Suprapubic skin (tissue), 4 donors: ENCODE data around the gene PTGR3. TPM values are rescaled to one million over a fixed set of nuclear protein-coding genes. Genes with fewer than 3 reads are reported as not detected.

ENCODE experiments used
- DNase-seq, 2 donors: peaks; one replicate each; pipeline ENCODE4 v3.0.0-alpha.2; 2019; ENCODE audit warnings: low spot score in 2 of 2
- H3K27ac ChIP-seq: fragments of 200-600 bp; sonication (generic); one replicate; pipeline ENCODE4 v1.5.1; 2019
- H3K27me3 ChIP-seq: fragments of 200-600 bp; sonication (generic); one replicate; pipeline ENCODE4 v1.5.1; 2019
- H3K36me3 ChIP-seq: fragments of 200-600 bp; sonication (generic); one replicate; pipeline ENCODE4 v1.5.1; 2019
- H3K4me1 ChIP-seq: fragments of 200-600 bp; sonication (generic); one replicate; pipeline ENCODE4 v1.5.1; 2019
- H3K4me3 ChIP-seq: fragments of 200-600 bp; sonication (generic); one replicate; pipeline ENCODE4 v1.5.1; 2019; ENCODE audit warnings: mild to moderate bottlenecking
- H3K9me3 ChIP-seq: fragments of 200-600 bp; sonication (generic); one replicate; pipeline ENCODE4 v1.5.1; 2019
- CTCF ChIP-seq, 2 donors: fragments of 200-600 bp in 1 of 2; fragments of 450-650 bp in 1 of 2; sonication (generic) in 1 of 2; IDR thresholded peaks; one replicate each; pipeline ENCODE4 v1.5.1; 2016 to 2019; ENCODE audit warnings: antibody characterized with exemption in 2 of 2, mild to moderate bottlenecking in 1 of 2, moderate library complexity in 1 of 2
- EP300 ChIP-seq: sonication (generic); formaldehyde crosslinking; IDR thresholded peaks from one replicate; pipeline ENCODE4 v1.6.1; 2017; ENCODE audit warnings: antibody characterized with exemption
- POLR2A ChIP-seq, 2 donors: fragments of 450-650 bp; IDR thresholded peaks; one replicate each; pipeline ENCODE4 v1.6.1; 2017; ENCODE audit warnings: antibody characterized with exemption in 2 of 2, mild to moderate bottlenecking in 2 of 2, moderate library complexity in 2 of 2
- POLR2AphosphoS5 ChIP-seq, 3 donors: sonication (generic); formaldehyde crosslinking; IDR thresholded peaks; one replicate each; pipeline ENCODE4 v1.6.1; 2017; ENCODE audit warnings: antibody characterized with exemption in 3 of 3
- WGBS: methylation state at CpG from one replicate; pipeline ENCODE4 v1.1.5; 2018; 5-methylcytosine and 5-hydroxymethylcytosine counted together
- total RNA-seq, 4 donors: library from RNA; depleted of rRNA; stranded (reverse); fragments of >200 nt; gene quantifications; one replicate each; pipeline ENCODE4 v1.1.0, GENCODE V29; 2016

PTGR3 gene
- total RNA-seq, 4 donors from 2014 or later = 14.0 to 20.4 (median 15.5) TPM

DNA sequence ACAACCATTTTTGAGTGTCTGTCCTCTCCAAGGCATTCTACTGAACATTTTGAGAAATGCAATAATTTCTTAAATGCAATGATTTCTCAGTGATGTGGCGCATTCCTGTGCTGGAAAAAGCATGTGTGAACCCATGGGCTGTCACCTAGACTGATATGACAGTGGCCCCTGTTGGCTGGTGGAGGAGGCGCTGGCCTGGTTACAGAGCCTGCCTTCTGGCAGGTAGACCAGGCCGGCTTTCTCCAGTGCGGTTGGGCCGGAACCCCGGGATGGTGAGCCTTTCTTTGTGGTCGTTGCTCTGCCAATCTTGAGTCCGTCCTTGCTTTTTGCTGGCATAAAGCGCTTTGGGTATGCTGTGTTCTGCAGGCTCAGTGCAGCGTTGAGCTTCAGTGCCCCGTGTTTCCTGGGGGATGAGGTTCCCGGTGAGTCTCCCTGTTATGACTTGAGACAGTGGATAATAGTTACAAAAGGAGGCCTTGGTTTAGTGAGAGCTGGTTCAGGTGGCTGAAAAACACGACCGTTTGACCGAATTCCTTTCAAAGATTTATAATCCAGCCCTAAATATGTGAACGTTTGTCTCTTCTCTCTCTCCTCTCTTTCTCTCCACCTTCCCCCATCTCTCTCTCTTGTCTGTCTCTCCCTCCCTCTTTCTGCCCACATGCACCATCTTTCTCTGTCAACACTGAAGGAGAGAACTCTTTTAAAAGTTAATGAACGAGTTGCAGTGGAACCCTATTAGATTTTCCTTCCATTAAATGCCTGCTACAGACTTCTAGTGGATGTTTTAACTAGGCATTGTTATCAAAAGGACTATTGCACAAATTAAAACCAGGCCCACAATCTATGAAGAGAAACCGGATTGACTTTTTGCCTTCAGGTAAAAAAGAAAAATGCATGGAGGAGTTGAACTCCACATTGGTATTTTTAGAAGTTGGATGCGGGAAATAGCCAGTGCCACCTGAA is 35.7 kb upstream of the PTGR3 start:
- H3K4me1 ChIP-seq = peaks cover 23% of the 10 kb centered on the region
- TF ChIP-seq CTCF (IDR thresholded peaks at IDR 0.05) (peak in 1 of 2 donors; percentile 22), POLR2A (IDR thresholded peaks at IDR 0.05) (no peak)
- WGBS = 79% methylated on average over 19 of the region's 19 CpGs
- no peak for DNase-seq
- no peak overlapping the region for H3K27ac ChIP-seq
- no peaks in the 10 kb centered on the region for H3K36me3 ChIP-seq
- H3K4me3 ChIP-seq = no peak overlapping the region
- H3K27me3 ChIP-seq = no peaks in the 10 kb centered on the region
- no peaks in the 10 kb centered on the region for H3K9me3 ChIP-seq

- H3K27me3 ChIP-seq = no peaks in the 10 kb centered on the region
- DNase-seq = no peak
- no peaks in the 10 kb centered on the region for H3K36me3 ChIP-seq
- H3K4me1 ChIP-seq = peaks cover 10% of the 10 kb centered on the region
- H3K4me3 ChIP-seq = no peak overlapping the region
- no peaks in the 10 kb centered on the region for H3K9me3 ChIP-seq
- H3K27ac ChIP-seq = no peak overlapping the region
- WGBS = 93% methylated on average over 1 of the region's 1 CpG
- TF ChIP-seq POLR2A (IDR thresholded peaks at IDR 0.05) = no peak
- TF ChIP-seq EP300 = no peak
- TF ChIP-seq CTCF (IDR thresholded peaks at IDR 0.05) = no peak
- no peak for TF ChIP-seq POLR2AphosphoS5 (IDR thresholded peaks at IDR 0.05)
Observed at GRCh38 chr18:75241705-75242104, 32.8 kb upstream of the PTGR3 start.

DNA sequence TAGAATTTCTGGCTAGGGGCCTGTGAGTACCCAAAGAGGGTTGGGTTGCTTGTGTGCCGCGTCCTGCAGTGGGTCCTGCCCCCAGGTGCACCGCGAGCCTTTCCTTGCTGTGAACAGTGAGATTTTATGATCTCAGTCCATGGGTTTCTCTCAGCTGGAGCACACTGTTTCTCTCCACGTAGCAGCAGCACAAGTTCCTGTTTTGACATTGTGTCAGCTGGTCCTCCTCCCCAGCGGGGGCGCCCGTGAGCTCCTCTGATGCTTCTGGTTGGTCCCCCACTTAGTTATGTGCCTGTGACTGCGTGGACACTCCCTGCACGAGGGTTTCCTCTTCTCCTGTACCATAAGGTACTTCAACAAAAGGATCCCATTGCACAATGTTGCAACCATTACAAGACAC is 31.5 kb upstream of the PTGR3 start:
- H3K27ac ChIP-seq = no peak overlapping the region
- 98% methylated on average over 10 of the region's 10 CpGs for WGBS
- no peaks in the 10 kb centered on the region for H3K4me1 ChIP-seq
- H3K36me3 ChIP-seq = no peaks in the 10 kb centered on the region
- DNase-seq = no peak
- H3K4me3 ChIP-seq = no peak overlapping the region
- no peak for TF ChIP-seq EP300
- TF ChIP-seq CTCF (IDR thresholded peaks at IDR 0.05) = no peak
- TF ChIP-seq POLR2AphosphoS5 (IDR thresholded peaks at IDR 0.05) = no peak
- TF ChIP-seq POLR2A (IDR thresholded peaks at IDR 0.05) = no peak
- H3K9me3 ChIP-seq = no peaks in the 10 kb centered on the region
- no peaks in the 10 kb centered on the region for H3K27me3 ChIP-seq

- Histone ChIP-seq H3K27me3 (no peaks in the 10 kb centered on the region), H3K9me3 (no peaks in the 10 kb centered on the region), H3K4me3 (no peak overlapping the region), H3K27ac (no peak overlapping the region), H3K4me1 (no peaks in the 10 kb centered on the region), H3K36me3 (no peaks in the 10 kb centered on the region)
- WGBS = 89% methylated on average over 9 of the region's 10 CpGs
- DNase-seq = no peak
- TF ChIP-seq EP300 (no peak), POLR2A (IDR thresholded peaks at IDR 0.05) (no peak), POLR2AphosphoS5 (IDR thresholded peaks at IDR 0.05) (no peak), CTCF (IDR thresholded peaks at IDR 0.05) (no peak)
Observed at GRCh38 chr18:75238786-75239185, 29.8 kb upstream of the PTGR3 start.

GRCh38 chr18:75238100-75238499 is 29.2 kb upstream of the PTGR3 start:
- Histone ChIP-seq H3K9me3 (no peaks in the 10 kb centered on the region), H3K27me3 (no peaks in the 10 kb centered on the region), H3K4me1 (no peaks in the 10 kb centered on the region), H3K36me3 (no peaks in the 10 kb centered on the region), H3K4me3 (no peak overlapping the region), H3K27ac (no peak overlapping the region)
- TF ChIP-seq POLR2AphosphoS5 (IDR thresholded peaks at IDR 0.05) = no peak
- TF ChIP-seq CTCF (IDR thresholded peaks at IDR 0.05) = no peak
- no peak for TF ChIP-seq POLR2A (IDR thresholded peaks at IDR 0.05)
- no peak for TF ChIP-seq EP300
- no peak for DNase-seq
- WGBS = 89% methylated on average over 13 of the region's 13 CpGs
